ENCODE results near the gene NCBP1.

- TF ChIP-seq POLR2A (conservative IDR thresholded peaks at IDR 0.05) (no peak), ARHGAP35 (IDR thresholded peaks at IDR 0.05; ENCODE audit: partially characterized antibody) (no peak), ETS1 (conservative IDR thresholded peaks at IDR 0.05; ENCODE audit: control insufficient read depth, low read depth, low read length) (no peak), SIN3A (IDR thresholded peaks at IDR 0.05; ENCODE audit: borderline replicate concordance in 2 of 2, control insufficient read depth in 1 of 2, low read depth in 2 of 2, low read length in 2 of 2) (no peak), GABPA (tag; conservative IDR thresholded peaks at IDR 0.05; ENCODE audit: low read depth) (no peak), MAFK (IDR thresholded peaks at IDR 0.05; ENCODE audit: low read length) (no peak), PPARD (CRISPR knock-in tag; IDR thresholded peaks at IDR 0.05) (no peak), POLR2AphosphoS5 (IDR thresholded peaks at IDR 0.05; ENCODE audit: control insufficient read depth, insufficient read depth, low read depth, low read length) (no peak), CTCF (IDR thresholded peaks at IDR 0.05 in 2 of 3, conservative IDR thresholded peaks at IDR 0.05 in 1 of 3; ENCODE audit: insufficient read depth in 2 of 3, low read depth in 1 of 3, low read length in 3 of 3) (no peak)
These were observed 27.2 kb downstream of the NCBP1 start for GRCh38 chr9:97660847-97661246.
